ENCODE measurements around the gene TULP3.
"Not testable (repeated sequence)": the region's sequence is repeated elsewhere in the genome, so short reads cannot be mapped to it uniquely, and the experiment has no call there.

DNA sequence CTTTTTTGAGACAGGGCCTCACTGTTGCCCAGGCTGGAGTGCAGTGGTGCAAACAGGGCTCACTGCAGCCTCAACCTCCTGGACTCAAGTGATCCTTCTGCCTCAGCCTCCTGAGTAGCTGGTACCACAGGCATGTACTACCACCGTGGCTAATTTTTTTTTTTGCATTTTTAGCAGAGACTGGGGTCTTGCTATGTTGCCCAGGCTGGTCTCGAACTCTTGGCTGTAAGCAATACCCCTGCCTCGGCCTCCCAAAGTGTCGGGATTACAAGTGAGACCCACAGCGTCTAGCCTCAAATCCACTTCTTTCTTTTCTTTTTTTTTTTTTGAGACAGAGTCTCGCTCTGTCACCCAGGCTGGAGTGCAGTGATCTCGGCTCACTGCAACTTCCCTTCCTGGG is 27.3 kb upstream of the TULP3 start:
- TF ChIP-seq CTCF (optimal IDR thresholded peaks at IDR 0.05 in 1 of 3, IDR thresholded peaks at IDR 0.05 in 1 of 3, conservative IDR thresholded peaks at IDR 0.05 in 1 of 3; ENCODE audit: extremely low read depth in 1 of 3, insufficient read depth in 2 of 3, low read length in 3 of 3); EZH2 (IDR thresholded peaks at IDR 0.05; ENCODE audit: low read length): not testable (repeated sequence)

Data from keratinocyte (primary cell).